GM18870 (cell line): ENCODE results near the gene ZBTB20.

Source experiments
- ATAC-seq: cut with Tn5 transposase; IDR thresholded peaks from one replicate; pipeline ENCODE4 v1.9.1; 2021; ENCODE audit warnings: moderate library complexity; ENCODE audit not compliant: unreplicated experiment

The ZBTB20 gene

GRCh38 chr3:114356525-114356924 is 790.6 kb downstream of the ZBTB20 start:
- no peak for ATAC-seq

GRCh38 chr3:114356066-114356465 is 791.0 kb downstream of the ZBTB20 start:
- ATAC-seq: no peak

GRCh38 chr3:114355653-114356052 is 791.4 kb downstream of the ZBTB20 start:
- ATAC-seq: no peak

DNA sequence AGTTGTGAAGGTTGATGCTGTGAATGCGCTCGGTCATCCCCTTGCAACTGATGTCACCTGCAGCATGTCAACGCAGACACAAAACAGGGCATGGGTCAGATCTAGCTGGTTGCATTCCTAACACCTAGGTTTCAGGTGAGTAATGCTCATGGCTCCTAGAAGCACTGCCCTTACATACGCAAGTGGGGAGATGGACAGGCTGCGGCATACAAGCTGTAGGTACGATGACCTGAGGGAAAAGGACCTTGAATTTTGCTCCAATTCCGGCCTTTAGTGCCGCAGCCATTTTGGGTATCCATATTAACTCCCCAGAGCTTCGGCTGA is 795.3 kb downstream of the ZBTB20 start:
- no peak for ATAC-seq

DNA sequence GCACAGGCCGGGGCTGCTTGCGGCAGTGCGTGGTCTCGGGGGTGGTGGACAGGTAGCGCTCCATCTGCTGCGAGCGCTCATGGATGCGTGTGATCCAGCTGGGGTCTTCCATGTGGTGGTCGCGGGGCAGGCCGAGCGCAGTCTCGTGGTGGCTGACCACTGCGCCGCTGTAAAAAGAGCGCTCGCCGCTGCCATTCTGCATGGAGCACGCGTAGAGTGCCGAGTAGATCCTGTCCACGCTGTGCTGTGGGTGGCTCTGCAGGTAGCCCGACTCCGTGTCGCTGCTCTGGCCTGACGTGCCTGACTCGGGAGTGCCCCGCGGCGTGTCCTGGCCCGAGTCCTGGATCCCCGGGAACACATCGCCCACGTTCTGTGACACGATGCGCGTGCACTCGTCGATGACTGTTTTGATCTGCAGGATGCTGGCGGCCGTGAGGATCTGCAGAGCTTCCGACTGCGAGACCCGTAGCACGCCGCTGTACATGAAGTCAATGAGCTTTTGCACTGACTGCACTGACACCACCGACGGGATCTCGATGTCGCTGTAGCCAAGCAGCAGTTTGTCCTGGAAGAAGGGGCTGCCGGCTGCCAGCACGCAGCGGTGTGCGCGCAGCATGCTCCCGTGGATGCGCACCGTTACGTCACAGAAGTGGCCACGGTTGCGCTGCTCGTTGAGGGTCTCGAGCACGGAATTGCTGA is 795.8 kb downstream of the ZBTB20 start:
- no peak for ATAC-seq

DNA sequence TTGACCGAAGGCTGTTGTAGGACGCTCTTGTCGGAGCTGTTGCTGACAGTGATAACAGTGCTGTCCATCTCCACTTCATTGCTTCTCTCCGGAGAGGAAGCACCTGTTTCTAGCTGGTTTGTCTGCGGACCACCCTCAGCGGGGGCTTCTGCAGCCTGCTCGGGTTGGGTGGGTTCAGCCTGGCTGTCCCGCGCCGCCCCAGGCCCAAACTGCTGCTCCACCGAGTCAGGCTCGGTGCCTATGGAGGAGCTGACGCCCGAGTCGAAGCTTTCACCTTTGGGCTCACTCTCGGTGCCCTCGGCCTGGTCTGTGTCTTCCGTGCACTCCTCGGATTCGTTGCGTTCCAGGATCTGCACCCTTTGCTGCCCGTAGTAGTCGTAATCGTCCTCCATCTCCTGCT is 796.4 kb downstream of the ZBTB20 start:
- ATAC-seq: no peak

GRCh38 chr3:114350271-114350670 is 796.8 kb downstream of the ZBTB20 start:
- no peak for ATAC-seq

GRCh38 chr3:114344492-114344891 is 802.6 kb downstream of the ZBTB20 start:
- ATAC-seq: no peak

- ATAC-seq: no peak
Observed at GRCh38 chr3:114338651-114339357, 808.3 kb downstream of the ZBTB20 start.

DNA sequence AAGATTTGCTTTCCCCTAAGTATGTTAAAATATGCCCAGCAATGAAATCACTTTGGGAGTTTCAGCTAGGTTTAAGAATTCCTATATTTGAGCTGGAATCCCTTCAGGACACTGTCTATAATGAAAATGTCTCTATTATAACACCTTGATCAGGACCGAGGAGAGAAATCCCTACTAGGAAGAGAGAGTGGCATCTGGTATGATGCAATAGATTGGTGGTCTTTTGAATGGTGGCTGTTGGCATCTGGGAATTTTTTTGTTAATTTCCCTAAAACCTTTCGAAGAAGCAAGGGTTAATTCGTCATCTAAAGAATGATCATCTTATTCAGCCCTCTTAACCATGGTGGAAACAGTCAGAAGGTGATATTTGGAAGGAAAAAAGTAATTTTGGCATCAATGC is 810.2 kb downstream of the ZBTB20 start:
- ATAC-seq: no peak

- ATAC-seq: no peak
Observed at GRCh38 chr3:114336122-114336697, 810.9 kb downstream of the ZBTB20 start.

GRCh38 chr3:114333923-114334240 is 813.2 kb downstream of the ZBTB20 start:
- ATAC-seq: no peak

DNA sequence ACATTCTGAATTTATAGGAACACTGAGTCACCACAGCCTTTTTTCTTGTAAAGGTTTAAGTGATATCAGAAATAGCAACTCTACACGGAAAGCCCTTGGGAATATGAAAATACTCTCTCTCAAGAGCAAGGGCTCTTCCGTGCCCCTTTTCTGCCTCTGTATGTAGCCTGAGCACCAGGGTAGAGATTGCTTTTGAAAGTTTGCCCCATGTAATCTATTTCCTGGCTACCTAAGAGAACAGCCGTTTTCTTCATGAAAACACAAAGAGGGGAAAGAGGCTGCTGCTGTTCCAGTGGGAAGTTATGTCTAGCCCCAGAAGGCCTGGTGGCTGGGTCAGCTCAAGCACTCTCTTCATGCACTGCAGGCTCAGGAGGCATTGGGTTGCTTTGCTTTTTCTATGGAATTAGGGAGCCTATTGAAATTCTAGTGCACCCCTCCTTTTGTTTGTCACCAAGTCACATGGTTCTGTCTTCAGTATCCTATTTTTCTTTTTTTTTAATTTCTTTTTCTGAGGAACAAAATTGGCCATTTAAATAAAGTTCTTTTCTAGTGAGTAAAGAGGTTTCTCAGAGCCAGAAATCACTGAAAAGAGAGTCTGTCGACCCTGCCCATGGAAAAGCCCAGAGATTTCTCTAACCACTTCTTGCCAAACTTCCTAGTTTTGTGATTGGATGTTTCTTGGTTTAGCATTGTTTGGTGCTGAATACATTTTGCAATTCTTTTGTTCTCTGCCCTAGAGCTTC is 813.7 kb downstream of the ZBTB20 start:
- no peak for ATAC-seq

- peak; percentile 51 for ATAC-seq
Observed at GRCh38 chr3:114332342-114333179, 814.5 kb downstream of the ZBTB20 start.

DNA sequence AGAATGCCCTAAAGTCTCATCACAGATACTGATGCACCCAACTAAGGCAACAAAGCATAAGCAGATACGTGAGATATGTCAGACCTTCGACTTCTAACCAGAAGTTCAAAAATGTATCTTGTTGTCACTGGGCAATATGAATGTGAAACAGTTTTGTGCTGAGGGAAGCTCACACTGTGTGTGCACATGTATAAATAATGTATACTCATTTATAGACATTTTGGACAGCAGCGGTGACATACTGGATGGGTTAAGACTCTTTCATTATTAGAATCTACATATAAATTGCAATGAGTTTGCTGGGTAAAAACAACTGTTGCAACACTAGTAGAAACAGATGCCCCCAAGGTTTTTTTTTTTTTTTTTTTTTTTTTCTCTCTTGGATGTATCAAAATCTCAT is 815.4 kb downstream of the ZBTB20 start:
- no peak for ATAC-seq

GRCh38 chr3:114331007-114331406 is 816.1 kb downstream of the ZBTB20 start:
- no peak for ATAC-seq

GRCh38 chr3:114329823-114330222 is 817.3 kb downstream of the ZBTB20 start:
- ATAC-seq: no peak

DNA sequence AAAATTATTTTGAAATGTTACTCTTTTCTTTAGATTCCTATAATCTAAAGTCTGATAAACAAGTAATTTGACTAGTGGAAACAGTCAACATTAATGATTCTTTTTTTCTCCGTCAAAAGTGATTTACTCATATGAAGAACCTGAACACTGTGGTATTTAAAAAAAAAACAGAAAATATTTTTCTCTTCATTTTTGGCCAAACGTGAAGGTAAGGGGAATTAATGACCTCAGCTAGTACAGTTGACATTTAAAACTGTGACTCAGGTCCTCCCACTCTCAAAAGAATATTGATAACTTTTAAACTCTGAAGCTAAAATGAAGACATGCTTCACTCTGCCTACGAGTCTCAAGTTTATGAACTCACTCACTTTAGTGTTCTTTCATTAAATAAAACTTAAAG is 818.7 kb downstream of the ZBTB20 start:
- ATAC-seq: no peak

GRCh38 chr3:114327665-114328064 is 819.4 kb downstream of the ZBTB20 start:
- no peak for ATAC-seq

DNA sequence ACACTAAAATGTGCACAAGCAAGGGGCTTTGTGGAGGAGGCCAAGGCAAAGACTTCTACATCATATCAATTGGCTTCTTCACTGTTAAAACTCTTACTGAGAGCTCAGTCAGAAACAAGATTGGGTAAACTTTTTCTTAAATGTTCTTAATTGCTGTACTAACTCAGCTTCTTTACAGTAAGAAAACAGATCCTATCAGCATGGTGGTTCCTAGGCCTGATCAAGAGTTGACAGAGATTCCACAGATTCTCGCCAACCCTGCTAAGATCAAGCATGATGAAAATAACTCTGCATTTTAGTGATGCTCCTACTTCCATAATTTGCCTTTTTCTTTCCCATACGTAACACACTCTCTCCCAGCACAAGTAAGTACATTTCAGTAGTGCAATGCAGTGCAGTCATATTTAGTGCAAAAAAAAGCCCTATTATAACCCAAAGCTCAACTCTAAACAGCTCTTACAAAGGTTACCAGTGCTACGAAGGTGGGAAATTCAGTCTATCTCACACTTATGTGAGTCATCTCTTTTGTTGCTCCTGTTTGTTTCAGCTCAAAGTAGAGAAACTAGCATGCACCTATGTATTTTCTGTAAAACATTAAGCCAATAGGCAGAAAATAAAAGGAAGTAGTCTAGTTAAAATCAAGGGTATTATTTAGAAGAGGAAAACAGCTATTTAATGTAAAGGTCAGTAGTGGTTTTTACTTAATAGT is 823.4 kb downstream of the ZBTB20 start:
- ATAC-seq: peak; percentile 64
